Right lobe of liver (tissue), 4 donors: ENCODE data around the gene GAS2L1.

Source experiments
- CTCF ChIP-seq, 4 donors: fragments of 200-600 bp in 3 of 4; fragments of 450-650 bp in 1 of 4; IDR thresholded peaks; one replicate each; pipeline versions ENCODE4 v1.5.1 to v1.8.0; 2016 to 2022; ENCODE audit warnings: antibody characterized with exemption in 4 of 4, mild to moderate bottlenecking in 2 of 4
- POLR2A ChIP-seq: fragments of 450-650 bp; IDR thresholded peaks from one replicate; pipeline ENCODE4 v1.6.1; 2017; ENCODE audit warnings: antibody characterized with exemption, mild to moderate bottlenecking
- donor health status: DM: no; HTN: no; CAD: no.
- donor health status: DM: no; HTN: no; CAD: no.
- donor health status: DM: no; HTN: yes; CAD: no.

- no peak for TF ChIP-seq CTCF (IDR thresholded peaks at IDR 0.05)
- TF ChIP-seq POLR2A, result no peak
Observed at GRCh38 chr22:29259253-29259899, 47.1 kb upstream of the GAS2L1 start.
